Hippocampal formation (tissue), 2 donors: Measurements from ENCODE around the gene FGF12.
A peak's percentile ranks its signal among the peaks of the same experiment; 100 is the strongest.

ENCODE experiments used
- DNase-seq, 2 donors: peaks; one replicate each; lab custom pipeline; 2025; lab: John Stamatoyannopoulos, UW

Gene FGF12

GRCh38 chr3:192187485-192188051, 539.8 kb downstream of the FGF12 start:
- DNase-seq: no peak

DNA sequence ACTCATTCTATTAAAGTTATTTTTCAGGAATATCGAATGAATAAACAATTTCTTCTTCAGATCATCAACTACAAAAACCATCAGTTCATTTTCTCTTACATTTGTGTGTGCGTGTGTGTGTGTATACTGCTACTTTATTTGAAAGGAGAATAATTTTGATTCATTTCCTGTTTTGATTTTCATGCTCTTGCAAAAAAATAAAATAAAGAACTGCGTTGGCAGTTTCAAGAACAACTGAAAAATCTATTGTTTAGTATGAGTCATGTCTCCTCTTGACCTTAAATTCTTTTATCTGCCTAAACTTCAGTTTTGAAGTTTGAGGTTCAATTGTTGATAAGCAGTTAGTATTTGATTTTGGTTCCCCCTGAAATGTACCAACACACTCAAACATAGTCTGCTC, 540.8 kb downstream of the FGF12 start:
- DNase-seq: no peak

DNA sequence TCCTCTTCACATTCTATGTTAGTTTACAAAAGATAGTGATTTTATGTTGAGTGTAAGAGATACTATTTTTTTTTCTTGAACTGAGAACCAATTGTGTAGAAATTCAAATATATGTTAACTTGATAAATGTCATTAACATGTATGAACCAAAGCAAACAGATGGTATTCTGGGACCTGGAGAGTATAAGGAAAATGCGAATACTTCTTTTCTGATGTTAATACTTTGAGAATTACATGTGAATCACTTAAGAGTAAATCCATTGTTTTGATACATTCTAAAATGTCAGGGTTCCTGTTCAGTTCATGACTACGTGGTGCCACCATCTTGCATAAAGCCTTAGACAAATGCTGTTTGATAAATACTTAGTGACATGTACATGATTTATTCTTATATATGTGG, 541.3 kb downstream of the FGF12 start:
- DNase-seq: no peak

DNA sequence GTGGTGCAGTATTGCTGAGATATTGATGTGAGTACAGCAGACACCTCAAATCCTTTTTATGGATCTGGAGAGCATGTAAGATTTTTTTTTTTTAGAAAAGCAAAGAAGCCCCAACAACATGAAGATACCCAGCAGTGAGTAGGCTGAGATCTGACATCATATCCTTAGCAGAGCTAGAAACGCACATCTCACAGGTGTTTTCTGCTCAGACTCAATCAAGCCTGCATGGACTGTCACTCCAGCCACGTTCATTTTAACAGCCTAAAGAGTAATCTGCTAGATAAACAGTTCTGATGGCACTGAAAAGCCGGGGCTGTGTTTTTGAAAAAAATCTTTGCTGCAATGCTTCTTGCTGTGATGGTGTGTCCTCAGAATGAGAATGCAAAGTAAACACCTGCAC, 544.2 kb downstream of the FGF12 start:
- no peak for DNase-seq

DNA sequence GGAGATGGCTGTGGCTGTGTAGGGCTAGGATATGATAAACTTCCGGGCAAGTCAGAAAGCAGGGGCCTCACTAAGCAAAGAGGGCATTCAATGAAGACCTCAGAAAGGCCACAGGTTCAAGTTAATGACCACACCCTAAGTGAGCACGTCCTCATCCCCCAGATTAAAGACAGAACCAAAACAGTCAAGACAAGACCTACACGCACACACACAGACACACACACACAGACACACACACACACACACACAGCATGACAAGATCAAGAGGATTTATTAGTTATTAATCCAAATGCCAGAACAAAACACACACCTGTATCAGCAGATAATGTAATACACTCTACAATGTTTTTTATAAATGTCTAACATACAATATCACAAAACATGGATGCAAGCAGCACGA, 546.2 kb downstream of the FGF12 start:
- no peak for DNase-seq

DNA sequence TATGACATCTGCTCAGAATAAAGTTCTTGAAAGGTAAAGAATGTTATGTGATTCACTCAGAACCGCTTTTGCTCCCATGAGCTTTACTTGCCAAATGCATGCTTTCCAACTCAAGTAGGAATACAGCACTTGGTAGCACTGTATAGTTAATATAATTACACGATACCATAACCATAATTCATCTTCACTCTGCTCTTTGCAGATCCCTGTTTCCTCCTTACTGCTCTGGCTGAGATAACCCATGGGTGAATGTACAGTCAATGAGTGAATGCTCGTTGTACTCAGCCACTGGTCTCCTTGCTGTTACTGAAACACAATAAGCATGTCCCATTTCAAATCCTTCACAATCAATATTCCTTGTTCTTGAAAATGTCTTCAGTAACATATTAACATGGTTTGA, 550.0 kb downstream of the FGF12 start:
- no peak for DNase-seq

GRCh38 chr3:192174283-192174682, 553.1 kb downstream of the FGF12 start:
- DNase-seq: no peak

GRCh38 chr3:192171213-192171612, 556.1 kb downstream of the FGF12 start:
- DNase-seq: no peak

DNA sequence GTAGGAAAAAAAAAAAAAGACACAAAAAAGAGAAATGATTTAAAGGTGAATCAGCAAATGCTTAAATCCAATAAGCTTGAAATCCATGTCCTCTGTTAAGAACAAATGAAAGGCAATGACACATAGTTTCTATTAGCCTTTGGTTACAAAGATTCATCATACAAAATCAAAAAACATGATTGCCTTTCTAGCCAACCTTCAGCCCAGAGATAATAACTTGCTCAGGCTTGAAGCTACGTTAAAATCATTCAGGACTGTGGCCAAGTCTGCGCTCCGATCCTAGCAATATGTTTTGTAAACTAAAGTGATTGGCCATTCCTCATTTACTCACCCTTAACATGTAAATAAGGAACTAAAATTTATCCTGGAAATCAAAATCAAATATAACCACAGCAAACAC, 556.7 kb downstream of the FGF12 start:
- no peak for DNase-seq

GRCh38 chr3:192170031-192170430, 557.3 kb downstream of the FGF12 start:
- no peak for DNase-seq

GRCh38 chr3:192169332-192169915, 557.9 kb downstream of the FGF12 start:
- DNase-seq: no peak

DNA sequence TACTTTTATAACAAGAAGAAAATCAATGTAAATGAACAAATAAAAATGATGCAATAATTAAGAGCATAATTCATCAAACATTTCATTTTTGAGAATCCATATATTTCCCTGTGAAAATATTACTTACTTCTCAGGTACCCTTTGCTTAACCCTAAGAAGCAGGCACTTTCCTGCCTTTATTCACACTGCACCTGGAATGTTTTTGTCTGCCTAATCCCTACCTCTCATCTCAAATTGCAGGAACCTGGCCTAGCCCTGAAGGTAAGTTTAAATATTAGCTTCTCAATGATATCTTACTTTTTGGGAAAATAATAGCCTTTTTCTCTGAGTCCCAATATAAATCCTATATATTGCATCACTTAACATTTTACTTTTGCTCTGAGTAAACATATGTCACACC, 559.1 kb downstream of the FGF12 start:
- DNase-seq: no peak

- no peak for DNase-seq
These were observed 561.8 kb downstream of the FGF12 start for GRCh38 chr3:192165552-192165951.

- no peak for DNase-seq
These were observed 565.7 kb downstream of the FGF12 start for GRCh38 chr3:192161661-192162060.

- DNase-seq: no peak
These were observed 571.0 kb downstream of the FGF12 start for GRCh38 chr3:192156382-192156781.

DNA sequence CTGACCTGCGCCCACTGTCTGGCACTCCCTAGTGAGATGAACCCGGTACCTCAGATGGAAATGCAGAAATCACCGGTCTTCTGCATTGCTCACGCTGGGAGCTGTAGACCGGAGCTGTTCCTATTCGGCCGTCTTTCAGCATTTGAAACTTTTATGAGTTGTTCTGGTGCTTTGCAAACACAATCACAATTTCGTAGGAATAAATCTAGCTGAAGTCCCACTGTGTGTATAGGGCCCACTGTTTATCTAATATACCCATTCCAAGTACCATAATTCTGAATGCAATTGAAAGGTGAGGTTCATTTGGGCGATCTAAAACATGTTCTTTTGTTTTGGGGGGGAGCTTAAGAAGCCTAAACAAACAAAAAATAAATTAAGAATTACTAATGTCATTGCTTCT, 572.1 kb downstream of the FGF12 start:
- no peak for DNase-seq

DNA sequence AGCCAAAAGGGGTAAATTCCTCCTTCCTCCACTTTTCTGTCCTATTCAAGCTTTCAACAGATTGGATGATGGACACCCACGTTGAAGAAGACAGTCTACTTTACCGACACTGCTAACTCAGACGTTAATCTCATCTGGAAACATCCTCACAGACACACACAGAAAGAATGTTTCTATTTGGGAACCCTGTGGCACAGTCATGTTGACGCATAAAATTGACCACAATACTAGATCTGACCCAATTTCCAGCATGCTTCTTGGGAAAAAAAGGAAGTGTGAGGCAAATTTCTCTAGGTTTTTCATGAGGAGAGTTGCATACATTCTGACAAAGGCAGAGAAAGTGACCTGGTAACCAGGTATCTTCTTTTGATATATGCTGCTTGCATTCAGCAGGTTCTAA, 594.1 kb downstream of the FGF12 start:
- no peak for DNase-seq

DNA sequence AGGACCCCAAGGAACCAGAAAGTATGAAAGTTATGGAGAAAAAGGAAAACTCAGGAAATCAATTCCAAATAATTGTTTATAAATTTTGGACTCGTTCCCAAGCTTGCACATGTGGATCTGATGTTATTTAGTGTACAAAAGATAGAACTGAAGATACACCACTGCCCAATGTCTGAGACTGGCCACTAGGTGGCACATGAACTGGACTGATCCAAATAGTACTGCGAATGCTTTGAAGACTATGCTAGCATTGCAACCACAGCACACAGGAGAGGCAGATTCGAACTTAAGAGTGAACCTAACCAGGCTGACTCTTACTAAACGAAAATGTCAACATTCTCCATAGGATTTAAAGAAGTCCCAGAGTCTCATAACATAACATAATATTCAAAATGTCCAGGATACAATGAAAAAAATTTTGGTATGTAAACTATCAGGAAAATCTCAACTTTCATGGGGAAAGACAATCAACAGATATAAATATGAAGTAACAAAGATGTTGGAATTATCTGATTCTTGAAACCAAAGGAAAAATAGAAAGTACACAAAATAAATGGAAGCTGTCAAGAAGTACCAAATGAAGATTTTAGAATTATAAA, 596.7 kb downstream of the FGF12 start:
- DNase-seq: peak; percentile 21 to 25

DNA sequence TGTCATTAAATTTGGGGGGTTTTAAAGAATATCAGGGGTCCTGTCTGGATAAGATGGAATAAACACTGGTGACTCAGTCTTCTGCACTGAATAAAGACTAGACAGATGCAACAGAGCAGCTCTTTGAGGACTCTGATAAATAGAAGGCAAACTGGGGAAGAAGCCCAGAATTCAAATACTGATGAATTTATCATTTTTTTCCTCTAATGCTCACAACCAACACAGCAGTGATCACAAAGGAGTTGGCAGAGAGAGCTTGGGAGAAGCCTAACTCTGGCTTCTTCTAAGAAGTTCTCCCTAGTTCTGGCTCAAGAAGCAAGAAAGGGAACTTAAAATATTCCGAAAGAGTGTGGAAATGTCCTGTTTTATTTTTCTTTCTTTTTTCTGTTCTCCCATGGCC, 597.8 kb downstream of the FGF12 start:
- peak in 1 of 2 donors; percentile 17 for DNase-seq

DNA sequence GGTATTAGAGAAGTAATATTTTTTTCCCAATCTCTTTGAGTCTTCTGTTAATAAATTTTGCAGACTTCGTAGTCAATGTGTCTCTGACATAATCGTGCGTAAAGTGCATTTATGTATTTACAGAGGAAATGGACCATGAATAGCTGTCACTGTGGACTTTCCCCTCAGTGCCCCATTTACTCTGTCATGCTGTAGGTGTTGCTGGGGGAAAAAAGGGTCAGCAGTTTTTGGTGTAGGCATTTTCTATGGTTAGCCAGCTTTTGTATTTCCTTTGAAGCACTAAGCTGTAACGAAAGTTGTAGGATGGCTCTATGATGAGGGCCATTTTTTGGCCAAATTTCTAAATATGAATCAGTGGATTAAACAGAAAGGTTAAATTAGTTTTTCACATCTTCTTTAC, 598.4 kb downstream of the FGF12 start:
- DNase-seq: no peak

- no peak for DNase-seq
These were observed 599.3 kb downstream of the FGF12 start for GRCh38 chr3:192128060-192128459.

DNA sequence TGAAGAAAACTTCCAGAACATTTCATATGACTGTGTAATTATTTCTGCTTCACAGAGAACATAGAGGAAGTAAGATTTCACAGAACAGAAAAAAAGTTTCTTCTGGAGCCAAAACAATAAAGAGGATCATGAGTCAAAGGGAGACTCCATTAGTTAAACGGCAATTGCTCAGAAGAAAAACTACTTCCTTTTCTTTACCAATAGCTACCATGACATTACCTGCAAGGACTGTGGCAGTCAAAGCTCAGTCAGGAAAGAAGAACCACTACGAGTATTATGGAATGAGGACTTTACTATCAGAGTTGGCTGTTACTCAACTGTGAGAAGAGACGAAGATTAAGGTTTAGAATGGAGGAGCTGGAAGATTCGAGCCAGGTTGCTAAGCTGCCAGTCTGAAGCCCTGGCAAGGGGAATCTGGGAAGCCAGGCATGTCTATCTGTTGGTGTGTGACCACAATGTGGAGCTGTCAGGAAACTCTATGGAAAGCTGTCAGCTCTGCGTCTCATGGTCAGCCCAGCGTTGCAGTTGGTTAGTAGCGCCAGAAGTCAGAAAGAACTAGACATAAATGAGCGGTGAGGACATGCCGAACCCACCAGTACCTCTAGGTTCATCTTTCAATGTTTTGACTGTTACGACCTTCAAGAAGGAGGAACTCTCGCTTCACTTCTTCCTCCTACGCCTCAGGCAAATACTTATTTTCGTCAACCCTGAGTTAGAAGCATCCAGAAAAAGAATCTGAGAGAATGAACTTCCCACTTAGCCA, 604.3 kb downstream of the FGF12 start:
- DNase-seq: no peak

DNA sequence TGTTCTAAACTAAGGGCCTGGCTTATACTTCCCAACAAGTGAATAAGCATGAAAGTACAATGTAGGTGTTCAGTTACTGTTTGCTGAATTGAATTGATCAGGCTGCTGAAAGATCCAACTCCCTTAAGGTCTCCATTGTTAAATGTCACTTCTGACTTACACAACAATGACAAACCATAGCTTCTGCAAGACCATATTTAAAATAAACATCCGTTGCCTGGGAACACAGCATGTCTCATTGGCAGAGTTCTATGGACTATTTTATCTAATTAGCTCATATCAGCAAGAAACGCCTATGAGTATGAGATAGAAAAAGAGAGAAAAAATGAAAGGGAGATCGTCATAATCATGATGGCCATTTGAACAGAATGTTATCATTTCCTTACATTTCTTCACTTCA, 605.4 kb downstream of the FGF12 start:
- no peak for DNase-seq
